HuH-7.5 (cell line): ENCODE data around the gene OR2AT4.
"Not testable (repeated sequence)": the region's sequence is repeated elsewhere in the genome, so short reads cannot be mapped to it uniquely, and the experiment has no call there.

ENCODE experiments used
- DNase-seq: peaks from one replicate; pipeline ENCODE4 v3.0.0; 2011; ENCODE audit warnings: low spot score

Gene OR2AT4

DNA sequence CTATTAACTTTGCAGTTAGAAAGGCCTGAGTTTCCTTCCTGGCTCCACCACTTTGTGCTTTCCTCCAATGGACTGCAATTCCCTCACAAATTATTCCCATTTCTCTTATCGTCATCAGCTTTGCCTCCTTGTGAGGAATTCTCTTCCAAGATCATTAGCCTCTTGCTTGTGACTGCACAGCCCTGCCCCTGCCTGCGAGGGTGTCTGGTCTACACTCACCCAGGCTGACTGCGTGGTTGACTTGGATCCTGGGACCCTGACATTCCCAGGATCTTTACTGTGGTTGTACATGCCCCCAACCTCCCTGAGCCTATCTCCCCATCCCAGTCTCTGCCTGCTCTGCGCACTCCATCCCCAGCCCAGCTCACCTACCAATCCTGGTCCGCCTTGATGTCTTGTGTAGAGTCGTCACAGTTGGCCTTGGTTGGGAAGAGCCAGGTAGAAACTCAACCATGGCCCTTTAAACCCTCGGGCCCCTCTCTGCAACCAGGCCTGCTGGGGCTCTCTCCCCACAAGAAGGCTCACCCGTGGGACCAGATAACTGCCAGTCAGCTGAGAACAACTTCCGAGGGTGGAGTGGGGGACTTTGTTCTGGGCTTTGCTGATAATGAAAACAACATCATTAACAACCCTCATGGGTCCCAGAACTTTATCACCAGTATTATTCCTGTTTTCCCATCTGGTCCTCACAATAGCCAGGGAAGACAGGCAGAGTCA lies at the start of gene OR2AT4:
TSS of gene OR2AT4 (minus strand) at position 421 of the 717 bp plus-strand sequence.
- DNase-seq, result no peak

DNA sequence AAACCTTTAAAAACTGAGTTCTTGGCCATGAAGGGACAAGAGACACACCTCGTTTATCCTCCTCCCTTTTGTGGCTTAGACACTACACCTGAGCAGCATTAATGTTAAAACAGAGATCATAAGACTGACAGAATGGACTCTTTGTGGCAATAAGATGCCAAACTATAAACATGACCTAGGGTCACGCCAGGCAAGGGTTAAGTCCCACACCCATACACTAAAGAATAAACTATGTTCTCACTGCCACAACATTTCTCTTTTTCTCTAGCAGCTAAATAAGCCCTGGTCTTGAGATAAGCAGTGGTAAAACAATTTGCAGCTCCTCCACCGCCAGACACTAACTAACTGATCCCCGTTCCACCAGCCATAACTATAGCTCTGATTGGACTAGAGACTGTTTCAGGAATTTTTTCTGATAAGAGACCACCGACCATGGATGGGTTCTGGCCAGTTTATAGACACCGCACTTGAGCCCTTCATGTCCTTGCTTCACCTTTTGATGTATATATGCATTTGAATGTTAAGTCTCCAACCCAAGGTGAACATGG lies 49.4 kb upstream of the OR2AT4 start:
- DNase-seq, result no peak

DNA sequence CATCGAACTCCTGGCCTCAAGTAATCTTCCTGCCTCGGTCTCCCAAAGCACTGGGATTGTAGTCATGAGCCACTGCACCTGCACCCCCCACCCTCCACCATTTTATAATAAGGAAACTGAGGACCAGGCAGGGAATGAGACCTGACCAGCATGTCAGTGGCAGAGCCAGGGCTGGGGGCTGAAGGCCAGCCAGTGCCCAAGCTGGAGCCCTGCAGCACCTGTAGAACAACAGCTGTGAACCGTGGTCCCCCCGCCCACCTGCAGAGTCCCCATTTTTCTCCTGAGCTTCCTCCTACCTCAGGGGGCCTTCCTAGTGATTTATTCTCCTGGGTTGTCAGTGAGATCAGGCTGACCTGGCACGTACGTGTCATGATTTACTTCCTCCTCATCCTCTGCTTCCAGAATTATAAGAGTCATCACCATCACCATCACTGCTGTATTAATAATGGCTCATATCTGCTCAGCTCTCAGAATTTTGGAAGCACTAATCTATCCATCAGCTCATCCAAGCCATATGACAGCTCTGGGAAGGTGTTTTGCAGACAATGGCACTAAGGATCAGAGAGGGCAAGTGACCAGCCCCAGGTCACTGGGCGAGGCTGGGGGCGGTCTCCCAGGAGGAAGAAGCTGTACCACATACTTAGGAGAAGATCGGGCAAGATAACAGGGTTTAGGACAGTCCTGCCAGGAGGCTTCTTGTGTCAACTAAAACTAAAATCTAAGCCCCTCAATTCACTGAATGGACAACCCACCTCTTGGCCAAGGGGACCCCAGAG lies 48.7 kb upstream of the OR2AT4 start:
- DNase-seq, result no peak

DNA sequence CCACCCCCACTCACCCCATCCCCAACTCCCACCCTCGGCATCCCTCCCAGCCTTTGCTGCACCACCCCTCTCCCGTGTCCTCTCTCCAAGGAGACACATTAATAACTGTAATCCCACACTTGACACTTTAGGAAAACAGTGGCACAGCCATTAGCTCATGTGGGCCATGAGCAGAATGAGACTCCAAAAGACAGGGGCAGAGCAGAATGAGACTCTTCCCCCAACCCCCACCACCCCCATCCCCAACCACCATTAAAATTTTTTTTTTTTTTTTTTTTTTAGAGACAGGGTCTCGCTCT lies 48.0 kb upstream of the OR2AT4 start:
- DNase-seq, result no peak

DNA sequence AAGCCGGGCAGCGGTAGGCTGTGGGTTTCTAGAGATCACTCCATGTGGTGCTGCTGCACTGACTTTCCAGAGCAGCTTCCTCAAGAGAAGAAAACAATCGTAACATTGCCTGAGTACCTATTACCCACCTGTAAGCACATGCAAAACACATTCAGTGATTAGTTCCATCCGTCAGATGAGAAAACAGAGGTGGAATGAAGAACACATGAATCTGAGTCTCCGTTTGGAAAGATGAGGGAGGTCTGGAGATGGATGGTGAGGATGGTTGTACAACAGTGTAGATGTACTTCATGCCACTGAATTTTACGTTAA lies 46.7 kb upstream of the OR2AT4 start:
- DNase-seq, result no peak

DNA sequence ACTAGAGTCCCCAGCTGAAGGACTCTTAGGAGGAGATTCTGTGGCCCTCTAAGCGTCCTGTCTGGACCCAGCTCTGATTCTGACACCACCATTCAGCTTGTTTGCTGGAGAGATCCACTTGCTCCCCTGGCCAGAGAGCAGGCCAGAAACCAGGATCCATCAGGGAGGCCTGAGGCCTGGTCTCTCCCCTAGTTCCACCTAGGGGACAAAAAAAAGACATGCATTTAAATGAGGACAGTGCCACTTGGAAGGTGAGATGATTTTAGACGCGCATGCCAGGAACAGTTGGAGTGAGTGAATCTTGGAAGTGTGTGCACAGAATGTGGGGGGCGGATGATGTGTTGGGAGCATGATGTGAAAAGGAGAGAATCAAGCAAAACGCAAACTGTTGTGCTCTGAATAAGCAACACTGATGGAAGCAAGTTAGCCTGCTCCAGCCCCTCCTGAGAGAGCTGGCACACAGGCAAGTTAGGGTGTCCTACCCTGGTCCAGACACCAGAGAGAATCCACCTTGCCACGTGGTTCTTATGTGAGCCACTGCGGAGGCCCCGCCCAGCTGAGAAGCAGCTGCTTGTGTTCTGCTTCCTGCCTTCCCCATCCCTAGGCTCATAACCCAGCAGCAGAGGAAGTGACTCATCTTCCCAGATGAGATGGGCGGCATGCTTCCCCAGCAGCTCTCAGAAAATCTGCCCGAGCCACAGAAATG lies 46.2 kb upstream of the OR2AT4 start:
- DNase-seq, result no peak

DNA sequence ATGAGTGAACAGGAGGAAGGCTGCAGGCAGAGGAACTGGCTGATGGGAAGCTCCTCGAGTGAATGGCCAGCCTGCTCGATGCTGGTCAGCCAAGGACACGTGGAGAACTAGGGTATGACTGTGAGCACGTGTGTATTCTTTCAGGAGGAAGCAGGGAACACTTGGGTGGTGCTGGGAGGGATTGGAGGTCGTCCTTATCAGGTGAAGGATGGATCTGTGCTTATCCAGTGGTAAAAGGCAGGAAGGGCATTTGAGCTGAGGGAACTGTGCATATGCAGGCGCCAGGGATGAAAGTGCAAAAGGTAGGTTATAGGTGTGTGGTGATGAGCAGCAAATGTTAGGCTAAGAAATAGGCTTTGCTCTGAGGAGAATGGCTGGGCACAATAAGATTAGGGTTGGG lies 44.5 kb upstream of the OR2AT4 start:
- no peak for DNase-seq

DNA sequence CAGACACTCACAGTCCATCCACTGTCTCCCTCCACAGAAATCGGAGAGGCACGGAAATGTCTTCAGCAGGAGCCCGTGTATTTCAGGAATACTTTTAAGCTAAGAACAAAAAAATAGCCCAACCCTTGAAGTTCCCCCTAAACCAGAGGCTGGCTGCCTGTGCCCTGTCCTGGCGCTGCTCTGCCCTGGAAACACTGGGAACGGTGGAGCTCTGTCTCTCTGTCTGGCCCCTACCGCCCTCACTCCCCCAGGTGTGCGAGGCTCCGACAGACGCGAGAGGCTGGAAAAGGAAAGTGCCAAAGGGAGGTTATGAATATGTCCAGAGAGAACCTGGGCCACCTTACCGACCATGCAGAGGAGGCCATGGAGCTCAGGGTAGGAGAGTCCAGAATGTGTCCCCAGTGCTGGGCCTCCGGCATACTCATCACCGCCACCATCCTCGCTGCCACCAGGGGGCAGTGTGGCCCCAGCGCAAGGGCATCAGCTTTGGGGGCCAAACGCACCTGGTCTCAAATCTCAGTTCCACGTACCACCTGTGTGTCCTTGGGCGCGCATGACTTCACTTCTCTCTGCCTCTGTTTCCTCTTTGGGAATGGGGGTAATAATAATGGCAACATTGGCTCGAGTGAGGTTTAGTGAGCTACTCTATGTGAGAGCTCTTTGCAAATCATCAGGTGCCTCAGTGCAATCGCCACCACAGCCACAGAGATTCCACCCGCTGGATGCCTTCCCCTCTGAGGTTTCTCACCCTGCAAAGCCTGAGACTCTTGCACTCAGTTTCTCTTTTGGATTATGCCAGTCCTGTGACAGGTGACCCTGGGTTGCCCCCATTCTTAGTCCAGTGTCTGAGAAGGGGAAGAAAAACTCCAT lies 43.8 kb upstream of the OR2AT4 start:
- DNase-seq, result peak; percentile 68

DNA sequence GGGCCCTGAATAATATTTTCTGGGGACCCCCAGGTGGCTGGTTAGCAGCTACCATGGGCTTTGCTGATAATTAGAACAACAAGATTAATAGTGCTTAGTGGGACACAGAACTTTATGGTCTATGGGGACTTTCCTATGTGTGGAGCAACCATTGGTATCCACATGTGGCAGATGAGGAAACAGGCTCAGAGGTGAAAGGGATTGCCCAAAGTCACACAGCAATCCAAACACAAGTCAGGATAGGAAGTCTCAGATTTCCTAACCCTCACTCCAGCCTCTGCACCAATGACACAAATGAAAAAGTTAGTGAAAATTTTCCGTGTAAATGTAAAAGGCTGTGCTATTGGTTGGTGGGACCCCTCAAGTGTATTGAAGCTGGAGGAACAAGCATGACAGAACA lies 39.0 kb upstream of the OR2AT4 start:
- DNase-seq, result no peak

DNA sequence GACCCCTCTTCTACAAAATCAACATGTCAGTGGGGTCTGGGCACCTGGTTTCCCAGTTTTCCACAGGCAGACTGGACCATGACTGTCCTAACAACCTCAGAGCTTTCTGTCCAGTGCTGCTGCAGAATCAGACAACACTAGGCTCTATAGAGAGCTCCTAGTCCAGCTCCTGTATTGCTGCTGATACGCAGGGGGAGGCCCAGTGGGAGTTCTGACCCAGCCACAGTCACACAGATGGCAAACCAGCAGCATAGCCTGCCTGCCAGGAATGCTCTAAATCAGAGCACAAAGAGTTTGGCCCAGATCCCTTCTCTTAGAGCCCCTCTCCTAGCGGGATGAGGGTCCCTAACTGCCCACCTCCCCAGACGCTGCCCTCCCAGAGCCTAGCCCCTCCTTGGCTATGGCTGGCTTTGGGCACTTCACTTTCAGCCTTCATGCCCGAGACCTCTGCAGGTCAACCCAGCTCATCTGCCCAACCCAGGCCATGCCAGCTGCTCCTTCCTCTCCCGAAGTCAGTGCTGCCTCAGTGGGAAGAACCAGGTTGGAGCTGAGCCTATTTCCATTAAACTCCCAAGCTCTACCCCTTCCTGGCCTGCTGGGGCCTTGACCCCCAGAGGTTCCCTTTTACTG lies 38.5 kb upstream of the OR2AT4 start:
- DNase-seq, result no peak

DNA sequence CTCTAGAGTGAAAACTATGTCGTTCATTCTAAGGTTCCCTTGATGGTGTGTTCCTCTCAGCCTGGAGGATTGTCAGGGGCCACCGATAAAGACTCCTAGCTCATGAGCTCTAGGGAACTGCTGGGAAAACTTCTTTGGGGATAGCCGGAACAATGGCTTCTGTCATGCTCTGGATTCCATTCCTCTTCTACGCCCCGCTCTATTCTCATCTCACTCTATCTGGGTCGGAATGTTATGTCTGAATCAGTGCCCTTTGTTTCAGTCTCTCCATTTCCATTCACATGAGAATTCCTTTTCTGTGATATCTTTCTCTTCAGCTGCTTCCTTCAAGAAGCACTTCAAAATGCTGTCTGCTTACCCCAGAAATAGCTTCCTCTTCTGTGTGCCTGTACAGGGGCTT lies 37.3 kb upstream of the OR2AT4 start:
- no peak for DNase-seq

DNA sequence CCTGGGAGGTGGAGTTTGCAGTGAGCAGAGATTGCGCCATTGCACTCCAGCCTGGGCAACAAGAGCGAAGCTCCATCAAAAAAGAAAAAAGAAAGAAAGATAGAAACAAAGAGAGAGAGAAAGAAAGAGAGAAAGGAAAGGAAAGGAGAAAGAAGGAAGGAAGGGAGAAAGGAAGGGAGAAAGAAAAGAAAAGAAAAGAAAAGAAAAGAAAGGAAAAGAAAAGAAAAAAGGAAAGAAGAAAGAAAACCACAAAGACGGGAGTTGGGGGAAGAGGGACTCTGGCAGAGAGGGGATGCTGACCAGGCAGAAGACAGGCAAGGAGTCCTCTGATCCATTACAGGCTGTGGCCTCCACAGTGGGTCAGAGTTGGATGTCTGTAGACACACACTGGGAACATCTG lies 35.4 kb upstream of the OR2AT4 start:
- DNase-seq, result no peak

DNA sequence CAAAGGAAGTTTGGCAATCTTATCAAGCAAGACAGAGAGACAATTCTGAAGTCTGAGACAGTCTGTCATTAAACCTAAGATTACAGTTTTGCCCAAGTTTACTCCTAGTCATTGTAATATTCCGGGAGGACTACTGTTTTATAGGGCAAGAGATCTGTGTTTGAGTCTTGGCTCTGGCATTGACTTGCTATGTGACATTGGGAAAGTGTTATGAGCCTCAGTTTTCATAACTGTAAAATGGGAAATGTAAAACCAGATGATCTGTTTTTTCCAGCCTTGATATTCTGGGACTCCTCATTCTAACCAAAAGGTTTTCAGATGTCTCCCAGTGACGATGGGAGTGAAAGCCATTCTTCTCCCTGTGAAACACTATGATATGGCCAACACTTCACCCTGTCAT lies 29.9 kb upstream of the OR2AT4 start:
- DNase-seq, result no peak

DNA sequence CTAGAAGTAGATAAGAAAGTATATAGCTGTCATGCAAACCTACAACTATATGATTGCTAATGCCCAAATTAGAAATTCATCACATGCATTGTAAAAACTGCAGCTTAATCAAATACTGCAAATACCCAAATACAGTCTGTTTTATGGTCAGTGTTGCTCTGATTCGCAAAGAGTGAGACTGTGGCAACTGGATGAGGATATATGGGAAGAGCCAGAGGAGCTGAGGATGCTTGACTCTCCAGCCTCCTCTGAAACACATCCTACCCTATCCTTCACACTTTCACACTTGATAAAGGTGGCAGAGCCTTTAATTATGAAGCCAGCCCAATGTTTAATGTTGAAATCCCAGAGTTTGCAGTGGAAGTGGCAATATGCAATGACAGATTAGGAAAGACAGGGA lies 21.9 kb upstream of the OR2AT4 start:
- no peak for DNase-seq

DNA sequence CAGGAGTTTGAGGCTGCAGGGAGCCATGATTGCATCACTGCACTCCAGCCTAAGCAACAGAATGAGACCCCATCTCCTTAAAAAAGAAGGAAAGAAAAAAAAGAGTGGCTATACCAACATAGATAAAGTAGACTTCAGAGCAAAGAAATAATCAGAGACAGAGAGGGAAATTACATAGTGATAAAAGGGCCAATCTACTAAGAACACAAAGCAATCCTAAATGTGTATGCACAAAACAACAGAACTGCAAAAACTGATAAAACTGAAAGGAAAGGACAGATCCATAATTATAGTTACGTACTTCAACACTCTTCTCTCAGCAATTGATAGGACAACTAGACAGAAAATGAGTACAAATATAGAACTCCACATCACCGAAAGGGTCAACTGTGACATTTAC lies 17.8 kb upstream of the OR2AT4 start:
- DNase-seq, result no peak

DNA sequence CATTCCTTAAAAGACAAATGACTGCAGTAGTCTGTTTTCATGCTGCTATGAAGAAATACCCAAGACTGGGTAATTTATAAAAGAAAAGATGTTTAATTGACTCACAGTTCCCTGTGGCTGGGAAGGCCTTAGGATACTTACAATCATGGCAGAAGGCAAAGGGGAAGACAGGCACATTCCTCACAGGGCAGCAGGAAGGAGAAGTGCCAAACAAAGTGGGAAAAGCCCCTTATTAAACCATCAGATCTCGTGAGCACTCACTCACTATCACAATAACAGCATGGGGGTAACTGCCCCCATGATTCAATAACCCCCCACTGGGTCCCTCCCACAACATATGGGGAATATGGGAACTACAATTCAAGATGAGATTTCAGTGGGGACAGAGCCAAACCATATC lies 16.4 kb upstream of the OR2AT4 start:
- no peak for DNase-seq

DNA sequence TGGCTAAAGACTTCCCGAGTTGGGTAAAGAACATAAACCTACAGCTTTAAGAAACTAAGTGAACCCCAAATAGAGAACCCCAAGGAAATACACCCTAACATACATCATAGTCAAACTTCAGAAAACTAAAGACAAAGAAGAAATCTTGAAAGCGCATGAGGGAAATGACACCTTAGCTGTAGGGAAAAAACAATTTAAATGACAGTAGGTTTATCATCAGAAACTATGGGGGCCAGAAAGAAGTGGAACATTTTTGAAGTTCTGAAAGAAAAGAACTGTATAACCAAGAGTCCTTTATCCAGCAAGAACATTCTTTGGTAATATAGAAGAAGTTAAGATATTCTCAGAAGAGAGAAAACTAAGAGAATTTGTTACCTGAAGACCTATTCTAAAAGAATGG lies 15.5 kb upstream of the OR2AT4 start:
- no peak for DNase-seq

DNA sequence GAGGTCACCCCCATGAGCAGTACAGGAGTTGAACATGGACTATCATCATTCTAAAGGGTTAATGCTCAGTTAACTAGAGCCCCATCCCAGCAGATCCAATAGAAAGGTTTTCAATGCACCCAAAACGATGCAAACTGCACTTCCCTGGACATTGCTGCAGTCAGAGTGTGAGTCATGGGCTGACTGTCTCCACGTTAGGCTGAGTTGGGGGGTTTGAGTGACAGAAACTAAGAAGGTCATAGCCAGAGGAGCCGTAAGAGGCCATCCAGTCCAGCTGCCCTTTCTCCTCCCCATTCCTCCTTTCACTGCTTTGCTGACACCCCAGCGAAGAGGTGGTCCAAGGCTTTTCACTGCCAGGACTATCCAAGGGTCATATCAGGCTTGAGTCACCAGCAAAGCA lies 10.5 kb upstream of the OR2AT4 start:
- no peak for DNase-seq

DNA sequence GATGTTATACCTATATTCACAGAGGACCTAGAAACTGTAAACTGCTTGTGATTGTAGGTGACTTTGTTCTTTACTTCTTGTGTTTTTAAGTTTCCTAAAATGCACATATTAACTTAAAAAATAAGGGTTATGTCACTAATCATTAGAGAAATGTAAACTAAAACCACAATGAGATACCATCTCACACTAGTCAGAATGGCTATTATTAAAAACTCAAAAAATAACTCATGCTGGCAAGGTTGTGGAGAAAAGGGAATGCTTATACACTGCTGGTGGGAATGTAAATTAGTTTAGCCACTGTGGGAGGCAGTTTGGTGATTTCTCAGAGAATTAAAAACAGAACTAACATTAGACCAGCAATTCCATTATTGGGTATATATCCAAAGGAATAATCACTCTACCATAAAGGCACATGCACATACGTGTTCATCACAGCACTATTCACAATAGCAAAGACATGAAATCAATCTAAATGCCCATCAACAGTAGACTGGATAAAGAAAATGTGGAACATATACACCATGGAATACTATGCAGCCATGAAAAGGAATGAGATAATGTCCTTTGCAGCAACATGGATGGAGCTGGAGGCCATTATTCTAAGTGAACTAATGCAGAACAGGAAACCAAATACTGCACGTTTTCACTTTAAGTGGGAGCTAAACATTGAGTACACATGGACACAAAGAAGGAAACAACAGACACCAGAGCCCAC lies 9.4 kb upstream of the OR2AT4 start:
- not testable (repeated sequence) for DNase-seq

DNA sequence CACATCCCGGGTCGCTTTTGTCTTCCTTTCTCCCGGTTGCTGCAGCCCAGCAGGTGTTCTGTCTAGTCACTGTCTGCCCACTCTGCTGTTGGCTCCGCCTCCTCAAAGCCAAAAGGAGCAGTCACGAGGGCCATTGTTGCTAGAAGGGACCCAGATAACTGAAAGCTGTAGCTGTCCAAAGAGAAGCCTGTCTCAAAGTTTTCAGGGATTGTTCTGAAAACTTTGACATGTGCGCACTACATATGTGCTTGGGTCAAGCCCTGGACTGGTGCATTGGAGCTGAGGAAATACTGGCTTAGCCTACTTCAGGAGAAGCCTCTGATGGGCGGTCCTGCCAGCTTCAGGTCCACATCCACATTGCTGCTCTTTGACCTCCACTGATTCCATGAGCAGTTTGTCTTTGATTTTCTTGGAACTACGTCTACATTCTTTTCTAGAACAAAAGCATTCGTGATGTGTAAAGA lies 8.8 kb upstream of the OR2AT4 start:
- no peak for DNase-seq
